ENCODE measurements around the gene GPA33. TPM values are rescaled to one million over a fixed set of nuclear protein-coding genes. Genes with fewer than 3 reads are reported as not detected.
A peak's percentile ranks its signal among the peaks of the same experiment; 100 is the strongest.

The GPA33 gene
- total and polyA plus RNA-seq, 5 donors, result 0.11 to 0.36 (median 0.23) TPM; not detected in 1

GRCh38 chr1:167086033-167086432 lies 4.1 kb downstream of the GPA33 start:
- H3K27me3 ChIP-seq (ENCODE audit: control insufficient read depth, insufficient read depth), result no peaks in the 10 kb centered on the region
- no peak for ATAC-seq
- no peak overlapping the region for H3K4me3 ChIP-seq (ENCODE audit: low read length)
- no peak for DNase-seq
- intact Hi-C loops (cut with DNase I), result no loop called here
- H3K27ac ChIP-seq (ENCODE audit: low read length), result no peak overlapping the region
- WGBS, result 89% methylated on average over 7 of the region's 7 CpGs
- no peaks in the 10 kb centered on the region for H3K4me1 ChIP-seq (ENCODE audit: control insufficient read depth, insufficient read depth, low read length)
- H3K9me3 ChIP-seq (ENCODE audit: control insufficient read depth, low read length), result no peaks in the 10 kb centered on the region

GRCh38 chr1:167084757-167085156 lies 5.4 kb downstream of the GPA33 start:
- no peak overlapping the region for H3K27ac ChIP-seq (ENCODE audit: low read length)
- intact Hi-C loops (cut with DNase I), result no loop called here
- H3K4me1 ChIP-seq (ENCODE audit: control insufficient read depth, insufficient read depth, low read length), result no peaks in the 10 kb centered on the region
- no peak for DNase-seq
- no peaks in the 10 kb centered on the region for H3K9me3 ChIP-seq (ENCODE audit: control insufficient read depth, low read length)
- no peak for ATAC-seq
- no peaks in the 10 kb centered on the region for H3K27me3 ChIP-seq (ENCODE audit: control insufficient read depth, insufficient read depth)
- no peak overlapping the region for H3K4me3 ChIP-seq (ENCODE audit: low read length)

- Histone ChIP-seq H3K27ac (ENCODE audit: low read length) (peak overlapping the region; percentile 48), H3K4me1 (ENCODE audit: control insufficient read depth, insufficient read depth, low read length) (no peaks in the 10 kb centered on the region), H3K27me3 (ENCODE audit: control insufficient read depth, insufficient read depth) (no peaks in the 10 kb centered on the region), H3K9me3 (ENCODE audit: control insufficient read depth, low read length) (no peaks in the 10 kb centered on the region), H3K4me3 (ENCODE audit: low read length) (no peak overlapping the region)
- intact Hi-C loops (cut with DNase I), result no loop called here
- WGBS, result 43% methylated on average over 3 of the region's 3 CpGs
- ATAC-seq (no peak), DNase-seq (no peak)
Measured at GRCh38 chr1:167083871-167084270, 6.3 kb downstream of the GPA33 start.

- no peak overlapping the region for H3K4me3 ChIP-seq (ENCODE audit: low read length)
- H3K27me3 ChIP-seq (ENCODE audit: control insufficient read depth, insufficient read depth), result no peaks in the 10 kb centered on the region
- ATAC-seq (peak; percentile 27 to 56), DNase-seq (peak in 1 of 3 donors; percentile 34)
- intact Hi-C loops (cut with DNase I), result no loop called here
- no peaks in the 10 kb centered on the region for H3K9me3 ChIP-seq (ENCODE audit: control insufficient read depth, low read length)
- H3K4me1 ChIP-seq (ENCODE audit: control insufficient read depth, insufficient read depth, low read length), result no peaks in the 10 kb centered on the region
- 21% methylated on average over 6 of the region's 6 CpGs for WGBS
- peak overlapping the region; percentile 40 for H3K27ac ChIP-seq (ENCODE audit: low read length)
Measured at GRCh38 chr1:167083066-167083665, 7.0 kb downstream of the GPA33 start.

GRCh38 chr1:167082511-167083027 lies 7.6 kb downstream of the GPA33 start:
- intact Hi-C loops (cut with DNase I), result no loop called here
- Histone ChIP-seq H3K27ac (ENCODE audit: low read length) (peak overlapping the region; percentile 40), H3K4me1 (ENCODE audit: control insufficient read depth, insufficient read depth, low read length) (no peaks in the 10 kb centered on the region), H3K9me3 (ENCODE audit: control insufficient read depth, low read length) (no peaks in the 10 kb centered on the region), H3K4me3 (ENCODE audit: low read length) (no peak overlapping the region), H3K27me3 (ENCODE audit: control insufficient read depth, insufficient read depth) (no peaks in the 10 kb centered on the region)
- 66% methylated on average over 11 of the region's 11 CpGs for WGBS
- ATAC-seq (peak; percentile 53 to 68), DNase-seq (peak in 1 of 3 donors; percentile 45)

- DNase-seq, result peak in 1 of 3 donors; percentile 22
- no peak overlapping the region for H3K4me3 ChIP-seq (ENCODE audit: low read length)
- WGBS, result 86% methylated on average over 8 of the region's 8 CpGs
- no peaks in the 10 kb centered on the region for H3K4me1 ChIP-seq (ENCODE audit: control insufficient read depth, insufficient read depth, low read length)
- no peaks in the 10 kb centered on the region for H3K9me3 ChIP-seq (ENCODE audit: control insufficient read depth, low read length)
- no peak overlapping the region for H3K27ac ChIP-seq (ENCODE audit: low read length)
- ATAC-seq, result no peak
- H3K27me3 ChIP-seq (ENCODE audit: control insufficient read depth, insufficient read depth), result no peaks in the 10 kb centered on the region
- intact Hi-C loops (cut with DNase I), result no loop called here
Measured at GRCh38 chr1:167081594-167082156, 8.5 kb downstream of the GPA33 start.

- Histone ChIP-seq H3K4me1 (ENCODE audit: control insufficient read depth, insufficient read depth, low read length) (no peaks in the 10 kb centered on the region), H3K27ac (ENCODE audit: low read length) (no peak overlapping the region), H3K4me3 (ENCODE audit: low read length) (no peak overlapping the region), H3K9me3 (ENCODE audit: control insufficient read depth, low read length) (no peaks in the 10 kb centered on the region), H3K27me3 (ENCODE audit: control insufficient read depth, insufficient read depth) (no peaks in the 10 kb centered on the region)
- intact Hi-C loops (cut with DNase I), result loop anchor here in 1 of 4 donors (5.0 kb wide), 1 partner anchor 49 kb away; no protein-coding TSS in a partner anchor
- no peak for ATAC-seq
- DNase-seq, result no peak
Measured at GRCh38 chr1:167077868-167078210, 12.3 kb downstream of the GPA33 start.

- WGBS, result 87% methylated on average over 3 of the region's 3 CpGs
- Histone ChIP-seq H3K4me1 (ENCODE audit: control insufficient read depth, insufficient read depth, low read length) (no peaks in the 10 kb centered on the region), H3K27me3 (ENCODE audit: control insufficient read depth, insufficient read depth) (no peaks in the 10 kb centered on the region), H3K4me3 (ENCODE audit: low read length) (no peak overlapping the region), H3K27ac (ENCODE audit: low read length) (no peak overlapping the region), H3K9me3 (ENCODE audit: control insufficient read depth, low read length) (no peaks in the 10 kb centered on the region)
- ATAC-seq, result no peak
- DNase-seq, result no peak
- intact Hi-C loops (cut with DNase I), result loop anchor here in 1 of 4 donors (5.0 kb wide), 1 partner anchor 50 kb away; no protein-coding TSS in a partner anchor
Measured at GRCh38 chr1:167077128-167077867, 12.9 kb downstream of the GPA33 start.

GRCh38 chr1:167076136-167076710 lies 14.0 kb downstream of the GPA33 start:
- 78% methylated on average over 8 of the region's 8 CpGs for WGBS
- DNase-seq (no peak), ATAC-seq (no peak)
- intact Hi-C loops (cut with DNase I), result loop anchor here in 1 of 4 donors (5.0 kb wide), 1 partner anchor 51 kb away; no protein-coding TSS in a partner anchor
- no peaks in the 10 kb centered on the region for H3K9me3 ChIP-seq (ENCODE audit: control insufficient read depth, low read length)
- H3K4me1 ChIP-seq (ENCODE audit: control insufficient read depth, insufficient read depth, low read length), result no peaks in the 10 kb centered on the region
- no peaks in the 10 kb centered on the region for H3K27me3 ChIP-seq (ENCODE audit: control insufficient read depth, insufficient read depth)
- H3K4me3 ChIP-seq (ENCODE audit: low read length), result no peak overlapping the region
- no peak overlapping the region for H3K27ac ChIP-seq (ENCODE audit: low read length)

GRCh38 chr1:167071286-167071685 lies 18.9 kb downstream of the GPA33 start:
- H3K27me3 ChIP-seq (ENCODE audit: control insufficient read depth, insufficient read depth), result no peaks in the 10 kb centered on the region
- H3K4me3 ChIP-seq (ENCODE audit: low read length), result no peak overlapping the region
- no peaks in the 10 kb centered on the region for H3K4me1 ChIP-seq (ENCODE audit: control insufficient read depth, insufficient read depth, low read length)
- H3K9me3 ChIP-seq (ENCODE audit: control insufficient read depth, low read length), result no peaks in the 10 kb centered on the region
- H3K27ac ChIP-seq (ENCODE audit: low read length), result no peak overlapping the region
- DNase-seq, result no peak
- intact Hi-C loops (cut with DNase I), result loop anchor here in 1 of 4 donors (5.0 kb wide), 1 partner anchor 136 kb away; no protein-coding TSS in a partner anchor
- 97% methylated on average over 8 of the region's 8 CpGs for WGBS
- no peak for ATAC-seq

GRCh38 chr1:167068761-167069160 lies 21.4 kb downstream of the GPA33 start:
- Histone ChIP-seq H3K9me3 (ENCODE audit: control insufficient read depth, low read length) (no peaks in the 10 kb centered on the region), H3K27me3 (ENCODE audit: control insufficient read depth, insufficient read depth) (no peaks in the 10 kb centered on the region), H3K4me1 (ENCODE audit: control insufficient read depth, insufficient read depth, low read length) (no peaks in the 10 kb centered on the region), H3K4me3 (ENCODE audit: low read length) (no peak overlapping the region), H3K27ac (ENCODE audit: low read length) (no peak overlapping the region)
- 91% methylated on average over 13 of the region's 13 CpGs for WGBS
- ATAC-seq (no peak), DNase-seq (no peak)
- intact Hi-C loops (cut with DNase I), result loop anchor here (5.0 to 10.0 kb wide), 4 partner anchors 146 to 466 kb away; no protein-coding TSS in a partner anchor

Data from right cardiac atrium (tissue), 5 donors.